HepG2 (cell line): ENCODE results near the gene EFNA2. TPM values are rescaled to one million over a fixed set of nuclear protein-coding genes. Genes with fewer than 3 reads are reported as not detected.
A peak's percentile ranks its signal among the peaks of the same experiment; 100 is the strongest.

Experiments
- FOXO1 ChIP-seq: sonication (generic); formaldehyde crosslinking; IDR thresholded peaks from 2 replicates; pipeline ENCODE4 v1.4.0; 2020; ENCODE audit warnings: missing genetic modification reagents
- HIVEP1 ChIP-seq: sonication (generic); formaldehyde crosslinking; IDR thresholded peaks from 2 replicates; pipeline ENCODE4 v1.4.0; 2020; ENCODE audit warnings: mild to moderate bottlenecking, missing genetic modification reagents
- JUN ChIP-seq: sonication (generic); formaldehyde crosslinking; IDR thresholded peaks from 2 replicates; pipeline ENCODE4 v1.4.0; 2020; ENCODE audit warnings: mild to moderate bottlenecking, missing genetic modification reagents
- KLF13 ChIP-seq: sonication (generic); formaldehyde crosslinking; IDR thresholded peaks from 2 replicates; pipeline ENCODE4 v1.4.0; 2020; ENCODE audit warnings: mild to moderate bottlenecking, missing genetic modification reagents
- MED13 ChIP-seq: sonication (generic); formaldehyde crosslinking; IDR thresholded peaks from 2 replicates; pipeline ENCODE4 v1.5.0; 2020; ENCODE audit warnings: missing genetic modification reagents
- POLR2G ChIP-seq: fragments of 200-400 bp; formaldehyde crosslinking; IDR thresholded peaks from 2 replicates; pipeline ENCODE4 v1.6.1; 2018; ENCODE audit warnings: mild to moderate bottlenecking, low read depth, low read length, moderate library complexity
- ZFP1 ChIP-seq: IDR thresholded peaks from 2 replicates; pipeline ENCODE4 v1.6.1; 2016
- ZKSCAN1 ChIP-seq: fragments of 150-350 bp; IDR thresholded peaks from 2 replicates; pipeline ENCODE4 v1.6.1; 2014; ENCODE audit warnings: low read length
- ZNF563 ChIP-seq: sonication (generic); formaldehyde crosslinking; IDR thresholded peaks from 2 replicates; pipeline ENCODE4 v1.8.0; 2022; ENCODE audit warnings: mild to moderate bottlenecking, moderate library complexity, missing genetic modification reagents
- polyA plus RNA-seq, 8 experiments: library from polyadenylated mRNA; depleted of rRNA in 3 of 8; stranded (reverse) in 7 of 8; unstranded in 1 of 8; fragments of >200 nt; fragmentation: Illumina TruSeq in 4 of 8; extraction: Trizol in 4 of 8; gene quantifications; 2 replicates each; pipeline versions ENCODE4 v1.2.1 to v1.2.3, GENCODE V29; 2011 to 2016; ENCODE audit warnings: low read depth in 4 of 8, missing spikeins in 1 of 8, mixed read lengths in 1 of 8; ENCODE audit not compliant: insufficient read depth in 1 of 8
- total RNA-seq, 5 experiments: library from RNA; depleted of rRNA; stranded (reverse); fragments of >200 nt; fragmentation: Illumina TruSeq; extraction: Trizol; gene quantifications; 2 replicates each; pipeline ENCODE4 v1.2.3, GENCODE V29; 2016; ENCODE audit warnings: low read depth in 1 of 5
- TF ChIP-seq, protein P1 (sequence below): sonication (generic); formaldehyde crosslinking; IDR thresholded peaks from 2 replicates; pipeline ENCODE4 v1.8.0; 2022; ENCODE audit warnings: missing genetic modification reagents, low read depth, mild to moderate bottlenecking, borderline replicate concordance
- TF ChIP-seq, protein P2 (sequence below): sonication (generic); formaldehyde crosslinking; IDR thresholded peaks from 2 replicates; pipeline ENCODE4 v1.9.0; 2022; ENCODE audit warnings: low read depth, missing genetic modification reagents
- TF ChIP-seq, protein P3 (sequence below): sonication (generic); formaldehyde crosslinking; IDR thresholded peaks from 2 replicates; pipeline ENCODE4 v1.9.0; 2021; ENCODE audit warnings: missing genetic modification reagents, borderline replicate concordance
- TF ChIP-seq, protein P4 (sequence below): sonication (generic); formaldehyde crosslinking; IDR thresholded peaks from 2 replicates; pipeline ENCODE4 v1.8.1; 2022; ENCODE audit warnings: low read depth, mild to moderate bottlenecking, missing genetic modification reagents
- TF ChIP-seq, protein P5 (sequence below): fragments of 450-650 bp; IDR thresholded peaks from 2 replicates; pipeline ENCODE4 v1.6.1; 2017
- TF ChIP-seq, protein P6 (sequence below): sonication (generic); formaldehyde crosslinking; conservative IDR thresholded peaks from 2 replicates; pipeline ENCODE4 v1.8.0; 2022; ENCODE audit warnings: missing genetic modification reagents
- TF ChIP-seq, protein P7 (sequence below): sonication (generic); formaldehyde crosslinking; IDR thresholded peaks from 2 replicates; pipeline ENCODE4 v1.5.1; 2020; ENCODE audit warnings: mild to moderate bottlenecking, missing genetic modification reagents, moderate library complexity
- TF ChIP-seq, protein P8 (sequence below): sonication (generic); formaldehyde crosslinking; conservative IDR thresholded peaks from 2 replicates; pipeline ENCODE4 v1.4.0; 2020; ENCODE audit warnings: missing genetic modification reagents

EFNA2 gene
- total and polyA plus RNA-seq, 2 of the 13 experiments (the other 11 are each of a cell fraction or from before 2014, with no cell fraction given) = 6.0 to 9.9 TPM

DNA sequence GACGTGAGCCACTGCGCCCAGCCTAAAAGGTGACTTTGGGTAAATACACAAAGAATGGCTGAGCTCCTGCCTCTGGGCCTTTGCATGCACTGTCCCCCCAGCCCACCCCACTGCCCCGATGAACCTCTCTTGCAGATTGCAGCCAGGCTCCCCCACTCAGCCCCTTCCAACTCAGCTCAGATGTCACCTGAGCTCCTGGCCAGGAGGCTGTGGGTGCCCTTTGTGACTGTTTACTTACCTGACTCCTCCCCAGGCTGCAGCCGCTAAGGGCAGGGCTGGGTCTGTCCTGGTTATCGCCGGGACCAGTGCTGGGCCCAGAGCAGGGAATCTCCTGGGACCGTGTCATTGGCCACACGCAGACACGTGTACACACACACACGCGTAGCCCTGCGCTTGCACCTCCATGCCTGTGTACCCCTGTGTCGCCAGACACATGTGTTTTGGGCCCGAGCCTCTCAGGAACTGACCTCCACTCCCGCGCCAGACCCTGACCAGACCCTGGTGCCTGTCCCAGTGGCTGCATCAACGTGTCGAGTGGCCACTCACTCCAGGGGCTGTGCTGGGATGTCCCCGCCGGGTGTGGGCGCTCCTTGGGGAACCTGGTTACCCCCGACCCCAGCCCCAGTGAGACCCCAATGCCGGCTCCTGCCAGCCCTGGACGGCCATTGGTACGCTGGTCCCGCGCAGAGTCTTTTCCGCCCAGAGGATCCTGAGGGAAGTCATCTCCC is 18.7 kb downstream of the EFNA2 start (continued):
- TF ChIP-seq ZNF563 (CRISPR knock-in tag) = peak; percentile 82; the same call in 1 of the 2 replicates
- TF ChIP-seq, protein P1, sequence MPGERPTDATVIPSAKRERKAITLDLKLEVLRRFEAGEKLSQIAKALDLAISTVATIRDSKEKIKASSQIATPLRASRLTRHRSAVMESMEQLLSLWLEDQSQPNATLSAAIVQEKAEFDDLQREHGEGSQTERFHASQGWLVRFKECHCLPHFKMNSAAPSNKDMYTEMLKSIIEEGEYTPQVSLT (CRISPR knock-in tag) = no peak
- TF ChIP-seq, protein P2, sequence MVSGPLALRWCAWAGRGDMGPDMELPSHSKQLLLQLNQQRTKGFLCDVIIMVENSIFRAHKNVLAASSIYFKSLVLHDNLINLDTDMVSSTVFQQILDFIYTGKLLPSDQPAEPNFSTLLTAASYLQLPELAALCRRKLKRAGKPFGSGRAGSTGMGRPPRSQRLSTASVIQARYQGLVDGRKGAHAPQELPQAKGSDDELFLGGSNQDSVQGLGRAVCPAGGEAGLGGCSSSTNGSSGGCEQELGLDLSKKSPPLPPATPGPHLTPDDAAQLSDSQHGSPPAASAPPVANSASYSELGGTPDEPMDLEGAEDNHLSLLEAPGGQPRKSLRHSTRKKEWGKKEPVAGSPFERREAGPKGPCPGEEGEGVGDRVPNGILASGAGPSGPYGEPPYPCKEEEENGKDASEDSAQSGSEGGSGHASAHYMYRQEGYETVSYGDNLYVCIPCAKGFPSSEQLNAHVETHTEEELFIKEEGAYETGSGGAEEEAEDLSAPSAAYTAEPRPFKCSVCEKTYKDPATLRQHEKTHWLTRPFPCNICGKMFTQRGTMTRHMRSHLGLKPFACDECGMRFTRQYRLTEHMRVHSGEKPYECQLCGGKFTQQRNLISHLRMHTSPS (CRISPR knock-in tag) = peak; percentile 52; the same call in 1 of the 2 replicates
- TF ChIP-seq, protein P3, sequence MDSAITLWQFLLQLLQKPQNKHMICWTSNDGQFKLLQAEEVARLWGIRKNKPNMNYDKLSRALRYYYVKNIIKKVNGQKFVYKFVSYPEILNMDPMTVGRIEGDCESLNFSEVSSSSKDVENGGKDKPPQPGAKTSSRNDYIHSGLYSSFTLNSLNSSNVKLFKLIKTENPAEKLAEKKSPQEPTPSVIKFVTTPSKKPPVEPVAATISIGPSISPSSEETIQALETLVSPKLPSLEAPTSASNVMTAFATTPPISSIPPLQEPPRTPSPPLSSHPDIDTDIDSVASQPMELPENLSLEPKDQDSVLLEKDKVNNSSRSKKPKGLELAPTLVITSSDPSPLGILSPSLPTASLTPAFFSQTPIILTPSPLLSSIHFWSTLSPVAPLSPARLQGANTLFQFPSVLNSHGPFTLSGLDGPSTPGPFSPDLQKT (CRISPR knock-in tag) = no peak
- TF ChIP-seq, protein P4, sequence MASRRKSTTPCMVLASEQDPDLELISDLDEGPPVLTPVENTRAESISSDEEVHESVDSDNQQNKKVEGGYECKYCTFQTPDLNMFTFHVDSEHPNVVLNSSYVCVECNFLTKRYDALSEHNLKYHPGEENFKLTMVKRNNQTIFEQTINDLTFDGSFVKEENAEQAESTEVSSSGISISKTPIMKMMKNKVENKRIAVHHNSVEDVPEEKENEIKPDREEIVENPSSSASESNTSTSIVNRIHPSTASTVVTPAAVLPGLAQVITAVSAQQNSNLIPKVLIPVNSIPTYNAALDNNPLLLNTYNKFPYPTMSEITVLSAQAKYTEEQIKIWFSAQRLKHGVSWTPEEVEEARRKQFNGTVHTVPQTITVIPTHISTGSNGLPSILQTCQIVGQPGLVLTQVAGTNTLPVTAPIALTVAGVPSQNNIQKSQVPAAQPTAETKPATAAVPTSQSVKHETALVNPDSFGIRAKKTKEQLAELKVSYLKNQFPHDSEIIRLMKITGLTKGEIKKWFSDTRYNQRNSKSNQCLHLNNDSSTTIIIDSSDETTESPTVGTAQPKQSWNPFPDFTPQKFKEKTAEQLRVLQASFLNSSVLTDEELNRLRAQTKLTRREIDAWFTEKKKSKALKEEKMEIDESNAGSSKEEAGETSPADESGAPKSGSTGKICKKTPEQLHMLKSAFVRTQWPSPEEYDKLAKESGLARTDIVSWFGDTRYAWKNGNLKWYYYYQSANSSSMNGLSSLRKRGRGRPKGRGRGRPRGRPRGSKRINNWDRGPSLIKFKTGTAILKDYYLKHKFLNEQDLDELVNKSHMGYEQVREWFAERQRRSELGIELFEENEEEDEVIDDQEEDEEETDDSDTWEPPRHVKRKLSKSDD = no peak
- TF ChIP-seq ZKSCAN1 = no peak
- TF ChIP-seq, protein P5, sequence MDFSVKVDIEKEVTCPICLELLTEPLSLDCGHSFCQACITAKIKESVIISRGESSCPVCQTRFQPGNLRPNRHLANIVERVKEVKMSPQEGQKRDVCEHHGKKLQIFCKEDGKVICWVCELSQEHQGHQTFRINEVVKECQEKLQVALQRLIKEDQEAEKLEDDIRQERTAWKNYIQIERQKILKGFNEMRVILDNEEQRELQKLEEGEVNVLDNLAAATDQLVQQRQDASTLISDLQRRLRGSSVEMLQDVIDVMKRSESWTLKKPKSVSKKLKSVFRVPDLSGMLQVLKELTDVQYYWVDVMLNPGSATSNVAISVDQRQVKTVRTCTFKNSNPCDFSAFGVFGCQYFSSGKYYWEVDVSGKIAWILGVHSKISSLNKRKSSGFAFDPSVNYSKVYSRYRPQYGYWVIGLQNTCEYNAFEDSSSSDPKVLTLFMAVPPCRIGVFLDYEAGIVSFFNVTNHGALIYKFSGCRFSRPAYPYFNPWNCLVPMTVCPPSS = no peak
- no peak for TF ChIP-seq ZFP1 (CRISPR knock-in tag)
- no peak for TF ChIP-seq JUN (CRISPR knock-in tag)
- no peak for TF ChIP-seq MED13
- TF ChIP-seq KLF13 (CRISPR knock-in tag) = no peak
- TF ChIP-seq, protein P6, sequence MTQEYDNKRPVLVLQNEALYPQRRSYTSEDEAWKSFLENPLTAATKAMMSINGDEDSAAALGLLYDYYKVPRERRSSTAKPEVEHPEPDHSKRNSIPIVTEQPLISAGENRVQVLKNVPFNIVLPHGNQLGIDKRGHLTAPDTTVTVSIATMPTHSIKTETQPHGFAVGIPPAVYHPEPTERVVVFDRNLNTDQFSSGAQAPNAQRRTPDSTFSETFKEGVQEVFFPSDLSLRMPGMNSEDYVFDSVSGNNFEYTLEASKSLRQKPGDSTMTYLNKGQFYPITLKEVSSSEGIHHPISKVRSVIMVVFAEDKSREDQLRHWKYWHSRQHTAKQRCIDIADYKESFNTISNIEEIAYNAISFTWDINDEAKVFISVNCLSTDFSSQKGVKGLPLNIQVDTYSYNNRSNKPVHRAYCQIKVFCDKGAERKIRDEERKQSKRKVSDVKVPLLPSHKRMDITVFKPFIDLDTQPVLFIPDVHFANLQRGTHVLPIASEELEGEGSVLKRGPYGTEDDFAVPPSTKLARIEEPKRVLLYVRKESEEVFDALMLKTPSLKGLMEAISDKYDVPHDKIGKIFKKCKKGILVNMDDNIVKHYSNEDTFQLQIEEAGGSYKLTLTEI (CRISPR knock-in tag) = no peak
- peak; percentile 43; the same call in 1 of the 2 replicates for TF ChIP-seq POLR2G
- TF ChIP-seq FOXO1 = peak; percentile 57; the same call in 1 of the 2 replicates
- TF ChIP-seq, protein P7, sequence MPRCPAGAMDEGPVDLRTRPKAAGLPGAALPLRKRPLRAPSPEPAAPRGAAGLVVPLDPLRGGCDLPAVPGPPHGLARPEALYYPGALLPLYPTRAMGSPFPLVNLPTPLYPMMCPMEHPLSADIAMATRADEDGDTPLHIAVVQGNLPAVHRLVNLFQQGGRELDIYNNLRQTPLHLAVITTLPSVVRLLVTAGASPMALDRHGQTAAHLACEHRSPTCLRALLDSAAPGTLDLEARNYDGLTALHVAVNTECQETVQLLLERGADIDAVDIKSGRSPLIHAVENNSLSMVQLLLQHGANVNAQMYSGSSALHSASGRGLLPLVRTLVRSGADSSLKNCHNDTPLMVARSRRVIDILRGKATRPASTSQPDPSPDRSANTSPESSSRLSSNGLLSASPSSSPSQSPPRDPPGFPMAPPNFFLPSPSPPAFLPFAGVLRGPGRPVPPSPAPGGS (CRISPR knock-in tag) = no peak
- TF ChIP-seq, protein P8, sequence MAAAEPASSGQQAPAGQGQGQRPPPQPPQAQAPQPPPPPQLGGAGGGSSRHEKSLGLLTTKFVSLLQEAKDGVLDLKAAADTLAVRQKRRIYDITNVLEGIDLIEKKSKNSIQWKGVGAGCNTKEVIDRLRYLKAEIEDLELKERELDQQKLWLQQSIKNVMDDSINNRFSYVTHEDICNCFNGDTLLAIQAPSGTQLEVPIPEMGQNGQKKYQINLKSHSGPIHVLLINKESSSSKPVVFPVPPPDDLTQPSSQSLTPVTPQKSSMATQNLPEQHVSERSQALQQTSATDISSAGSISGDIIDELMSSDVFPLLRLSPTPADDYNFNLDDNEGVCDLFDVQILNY = no peak
- peak; percentile 19; the same call in 1 of the 2 replicates for TF ChIP-seq HIVEP1
